ENCODE data around the gene HOXB5.

DNA sequence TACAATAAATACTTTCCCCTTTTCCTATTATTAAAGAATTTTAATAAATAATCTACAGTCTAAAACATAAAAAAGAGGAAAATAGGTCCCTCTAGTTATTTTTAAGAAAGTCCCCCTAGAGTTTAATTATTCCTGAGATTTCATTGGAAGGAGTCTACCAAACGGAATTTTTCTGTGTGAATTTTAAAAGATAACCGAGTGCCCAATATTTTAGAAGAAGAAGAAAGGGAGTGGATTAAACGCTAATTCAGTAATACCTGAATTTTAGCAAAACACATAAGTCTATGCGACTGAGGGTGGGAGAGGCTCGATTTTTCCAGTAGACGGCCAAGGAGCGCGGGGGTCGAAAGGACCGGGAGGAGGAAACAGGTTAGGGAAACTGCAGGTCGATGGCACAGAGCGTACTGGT lies 50.9 kb downstream of the HOXB5 start:
- TF ChIP-seq, protein P1, sequence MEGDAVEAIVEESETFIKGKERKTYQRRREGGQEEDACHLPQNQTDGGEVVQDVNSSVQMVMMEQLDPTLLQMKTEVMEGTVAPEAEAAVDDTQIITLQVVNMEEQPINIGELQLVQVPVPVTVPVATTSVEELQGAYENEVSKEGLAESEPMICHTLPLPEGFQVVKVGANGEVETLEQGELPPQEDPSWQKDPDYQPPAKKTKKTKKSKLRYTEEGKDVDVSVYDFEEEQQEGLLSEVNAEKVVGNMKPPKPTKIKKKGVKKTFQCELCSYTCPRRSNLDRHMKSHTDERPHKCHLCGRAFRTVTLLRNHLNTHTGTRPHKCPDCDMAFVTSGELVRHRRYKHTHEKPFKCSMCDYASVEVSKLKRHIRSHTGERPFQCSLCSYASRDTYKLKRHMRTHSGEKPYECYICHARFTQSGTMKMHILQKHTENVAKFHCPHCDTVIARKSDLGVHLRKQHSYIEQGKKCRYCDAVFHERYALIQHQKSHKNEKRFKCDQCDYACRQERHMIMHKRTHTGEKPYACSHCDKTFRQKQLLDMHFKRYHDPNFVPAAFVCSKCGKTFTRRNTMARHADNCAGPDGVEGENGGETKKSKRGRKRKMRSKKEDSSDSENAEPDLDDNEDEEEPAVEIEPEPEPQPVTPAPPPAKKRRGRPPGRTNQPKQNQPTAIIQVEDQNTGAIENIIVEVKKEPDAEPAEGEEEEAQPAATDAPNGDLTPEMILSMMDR (IDR thresholded peaks at IDR 0.05; ENCODE audit: low read depth, low read length, poor library complexity, severe bottlenecking): no peak
- TF ChIP-seq EZH2phosphoT487 (IDR thresholded peaks at IDR 0.05; ENCODE audit: borderline replicate concordance, low read length): no peak; the same call in 1 of the 2 replicates
